ENCODE results near the gene IP6K1. TPM values are rescaled to one million over a fixed set of nuclear protein-coding genes. Genes with fewer than 3 reads are reported as not detected.

The IP6K1 gene
- total RNA-seq, 1 experiment from 2014 or later: 30.6 TPM

GRCh38 chr3:49745986-49746385 is 40.4 kb downstream of the IP6K1 start:
- RAD21 ChIA-PET (ENCODE audit: low non-redundant PET in 1 of 2, low total read pairs in 2 of 2, uncharacterized antibody in 2 of 2, unreplicated experiment in 2 of 2): no interaction called here
- TF ChIP-seq SP1 (IDR thresholded peaks at IDR 0.05; ENCODE audit: low read depth): no peak
- no peak for TF ChIP-seq CBX3 (IDR thresholded peaks at IDR 0.05; ENCODE audit: low read depth)
- no peak for TF ChIP-seq CEBPB (IDR thresholded peaks at IDR 0.05; ENCODE audit: low read depth)
- Histone ChIP-seq H3K4me3 (replicated peaks in 1 of 2; ENCODE audit: low read depth in 1 of 2, low read length in 2 of 2) (no peak overlapping the region), H3K9ac (ENCODE audit: low read length) (no peak overlapping the region), H4K20me1 (ENCODE audit: insufficient read depth) (no peaks in the 10 kb centered on the region), H3K4me1 (ENCODE audit: control insufficient read depth in 1 of 2, insufficient read depth in 2 of 2, low read length in 2 of 2) (no peaks in the 10 kb centered on the region), H3K36me3 (ENCODE audit: control insufficient read depth in 1 of 2, insufficient read depth in 2 of 2, low read length in 2 of 2) (peaks cover 0 to 6% of the 10 kb centered on the region in 2 experiments; a peak in 2 of 4 replicates), H3K79me2 (ENCODE audit: insufficient read depth, low read length) (peaks cover 50% of the 10 kb centered on the region; the same call in 1 of the 2 replicates), H3K9me3 (ENCODE audit: control insufficient read depth in 1 of 2, insufficient read depth in 1 of 2, low read depth in 1 of 2, low read length in 2 of 2) (no peaks in the 10 kb centered on the region), H3K4me2 (ENCODE audit: low read length) (no peak overlapping the region), H3K27me3 (ENCODE audit: insufficient read depth, low read length) (no peaks in the 10 kb centered on the region), H3K27ac (ENCODE audit: low read depth, low read length) (no peak overlapping the region), H2AFZ (ENCODE audit: low read depth, low read length, poor library complexity, severe bottlenecking) (no peak overlapping the region), H3K9me2 (ENCODE audit: insufficient read depth) (no peaks in the 10 kb centered on the region)
- ATAC-seq (no peak), DNase-seq (ENCODE audit: low read depth, low spot score) (no peak)
- no TSS peak for BruUV-seq (replicated peaks)
- CTCF ChIA-PET: no interaction called here
- POLR2A ChIA-PET: no interaction called here
- intact Hi-C loops (cut with micrococcal nuclease): no loop called here

- H3K9me2 ChIP-seq (ENCODE audit: insufficient read depth): no peaks in the 10 kb centered on the region
- CTCF ChIA-PET: no interaction called here
- no peak overlapping the region for H2AFZ ChIP-seq (ENCODE audit: low read depth, low read length, poor library complexity, severe bottlenecking)
- no peak for DNase-seq (ENCODE audit: low read depth, low spot score)
- no peaks in the 10 kb centered on the region for H3K9me3 ChIP-seq (ENCODE audit: control insufficient read depth in 1 of 2, insufficient read depth in 1 of 2, low read depth in 1 of 2, low read length in 2 of 2)
- H3K27me3 ChIP-seq (ENCODE audit: insufficient read depth, low read length): no peaks in the 10 kb centered on the region
- POLR2A ChIA-PET: no interaction called here
- H3K4me3 ChIP-seq (replicated peaks in 1 of 2; ENCODE audit: low read depth in 1 of 2, low read length in 2 of 2): no peak overlapping the region
- no peak for TF ChIP-seq EZH2phosphoT487 (IDR thresholded peaks at IDR 0.05; ENCODE audit: borderline replicate concordance)
- TF ChIP-seq YY1 (IDR thresholded peaks at IDR 0.05; ENCODE audit: extremely low read depth, insufficient replicate concordance, low read depth, low read length): no peak
- TF ChIP-seq MAX (IDR thresholded peaks at IDR 0.05): no peak
- H3K36me3 ChIP-seq (ENCODE audit: control insufficient read depth in 1 of 2, insufficient read depth in 2 of 2, low read length in 2 of 2): peaks cover 10 to 18% of the 10 kb centered on the region in 2 experiments; a peak in 2 of 4 replicates
- no peaks in the 10 kb centered on the region for H4K20me1 ChIP-seq (ENCODE audit: insufficient read depth)
- no peaks in the 10 kb centered on the region for H3K4me1 ChIP-seq (ENCODE audit: control insufficient read depth in 1 of 2, insufficient read depth in 2 of 2, low read length in 2 of 2)
- peaks cover 30% of the 10 kb centered on the region; the same call in 1 of the 2 replicates for H3K79me2 ChIP-seq (ENCODE audit: insufficient read depth, low read length)
- ATAC-seq: no peak
- H3K27ac ChIP-seq (ENCODE audit: low read depth, low read length): no peak overlapping the region
- RAD21 ChIA-PET (ENCODE audit: low non-redundant PET in 1 of 2, low total read pairs in 2 of 2, uncharacterized antibody in 2 of 2, unreplicated experiment in 2 of 2): no interaction called here
- H3K9ac ChIP-seq (ENCODE audit: low read length): no peak overlapping the region
- intact Hi-C loops (cut with micrococcal nuclease): no loop called here
- BruUV-seq (replicated peaks): no TSS peak
- no peak overlapping the region for H3K4me2 ChIP-seq (ENCODE audit: low read length)
Observed at GRCh38 chr3:49740427-49740826, 45.9 kb downstream of the IP6K1 start.
